IPS-NIHi11 (cell line): ENCODE results near the gene ANKS1B.

Experiments
- DNase-seq: peaks from one replicate; pipeline ENCODE4 v3.0.0; 2012; ENCODE audit warnings: mixed read lengths, low spot score

ANKS1B gene

DNA sequence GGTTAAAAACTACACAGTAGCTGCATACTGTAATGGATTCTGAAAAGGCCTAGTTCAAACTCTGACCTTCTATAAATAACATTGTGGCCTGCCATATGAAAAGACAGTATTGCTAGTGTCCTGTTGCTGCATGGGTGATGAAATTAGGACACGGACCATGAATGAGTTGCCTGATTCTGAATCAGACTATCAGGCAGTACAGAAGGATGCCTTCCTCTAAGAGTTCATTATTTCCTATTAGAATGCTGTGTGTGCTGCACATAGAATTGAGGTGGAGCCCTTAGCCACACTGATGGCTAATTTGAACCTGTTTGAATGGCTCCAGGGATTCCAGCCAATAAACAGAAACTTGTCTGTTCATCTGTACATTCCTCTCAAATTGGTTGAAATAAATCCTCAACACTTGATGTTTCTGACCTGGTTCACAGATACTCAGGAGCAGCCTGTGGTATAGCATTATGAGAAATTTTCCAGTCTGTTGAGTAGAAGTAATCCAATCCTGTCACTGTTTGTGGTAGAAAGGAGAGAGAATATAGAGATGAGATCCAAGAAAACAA lies 856.4 kb downstream of the ANKS1B start:
- DNase-seq: no peak

DNA sequence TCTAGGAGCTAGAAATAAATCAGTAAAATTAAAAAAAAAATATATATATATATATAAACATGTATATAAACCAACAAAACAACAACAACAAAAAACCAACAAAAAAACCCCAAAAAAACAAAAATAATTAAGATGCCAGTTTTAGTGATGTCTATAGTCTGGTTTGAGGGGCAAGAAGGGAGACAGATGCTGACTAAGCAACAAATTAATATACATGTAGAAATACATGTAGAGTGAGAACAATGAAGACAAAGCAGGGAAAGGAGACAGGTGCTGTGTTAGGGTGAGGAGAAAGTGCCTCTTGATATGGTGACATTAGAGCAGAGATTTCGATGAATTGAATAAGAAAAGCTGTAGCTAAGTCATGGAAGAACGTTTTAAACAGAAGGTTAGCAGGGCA lies 861.8 kb downstream of the ANKS1B start:
- no peak for DNase-seq

DNA sequence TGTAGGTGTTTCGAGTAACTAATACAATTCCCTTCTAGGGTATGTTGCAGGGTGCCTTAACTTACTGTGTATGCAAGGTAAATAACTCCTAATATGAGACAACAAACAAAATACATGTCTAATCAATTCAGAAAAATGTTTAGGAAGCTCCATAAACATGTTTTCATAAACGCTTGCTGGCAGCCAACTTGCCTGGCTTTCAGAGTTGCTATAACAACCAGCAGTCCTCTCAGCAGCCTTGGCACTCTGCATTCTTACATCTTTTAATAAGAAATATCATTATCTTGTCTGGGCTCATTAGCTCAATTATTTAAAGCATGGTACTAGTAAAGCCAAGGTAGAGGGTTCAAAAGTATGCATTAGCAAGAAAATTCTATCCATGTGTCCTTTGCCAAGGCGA lies 862.2 kb downstream of the ANKS1B start:
- DNase-seq: no peak

DNA sequence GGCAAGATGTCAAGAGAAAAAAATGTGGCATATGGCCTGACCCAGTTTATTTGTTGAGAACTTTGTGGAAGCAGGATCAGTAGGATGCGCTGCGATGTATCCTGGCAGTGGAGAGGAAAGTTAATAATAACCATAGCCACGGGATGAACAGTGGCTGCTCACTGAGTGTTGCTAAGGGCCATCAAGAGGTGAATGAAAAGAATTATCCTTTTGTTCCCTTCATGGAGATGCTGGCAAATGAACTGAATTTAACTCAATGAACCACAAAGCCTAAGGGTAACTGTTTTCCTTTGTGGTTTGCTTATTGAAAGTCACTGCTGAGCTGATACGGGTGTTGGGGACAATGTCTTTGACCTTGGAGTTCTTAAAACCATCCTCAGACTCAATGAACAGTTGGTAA lies 863.2 kb downstream of the ANKS1B start:
- no peak for DNase-seq

DNA sequence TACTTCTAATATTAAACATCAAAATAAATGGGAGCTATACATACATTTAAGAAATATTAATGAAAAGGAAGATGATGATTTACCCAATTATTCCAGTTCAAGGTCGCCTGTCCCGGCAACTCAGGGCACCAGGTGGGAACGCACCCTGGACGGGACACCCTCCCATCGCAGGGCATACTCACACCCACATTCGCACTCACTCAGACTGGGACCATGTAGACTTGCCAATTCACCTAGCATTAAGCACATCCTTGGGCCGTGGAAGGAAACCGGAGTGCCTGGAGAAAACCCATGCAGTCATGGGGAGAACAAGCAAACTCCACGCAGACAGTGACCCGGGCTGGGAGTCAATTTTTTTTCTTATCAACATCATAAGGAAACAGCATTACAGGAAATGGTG lies 864.8 kb downstream of the ANKS1B start:
- no peak for DNase-seq

DNA sequence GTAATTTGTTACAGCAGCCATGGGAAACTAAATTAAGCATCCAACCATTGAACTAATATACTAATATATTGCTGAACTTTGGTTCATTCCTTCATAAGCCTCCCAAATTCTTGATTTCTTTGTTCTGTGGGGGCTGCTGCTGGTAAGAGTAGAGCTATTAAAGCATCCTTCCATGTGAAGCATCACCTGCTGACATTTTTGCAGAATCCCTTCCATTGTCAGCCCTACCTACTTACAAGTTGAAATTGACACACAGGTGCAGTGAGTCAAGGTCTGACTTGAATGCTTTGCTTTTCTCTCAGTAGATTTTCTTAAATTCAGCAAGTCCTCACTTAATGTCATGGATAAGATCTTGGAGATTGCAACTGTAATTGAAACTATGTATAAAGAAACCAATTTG lies 865.3 kb downstream of the ANKS1B start:
- no peak for DNase-seq

DNA sequence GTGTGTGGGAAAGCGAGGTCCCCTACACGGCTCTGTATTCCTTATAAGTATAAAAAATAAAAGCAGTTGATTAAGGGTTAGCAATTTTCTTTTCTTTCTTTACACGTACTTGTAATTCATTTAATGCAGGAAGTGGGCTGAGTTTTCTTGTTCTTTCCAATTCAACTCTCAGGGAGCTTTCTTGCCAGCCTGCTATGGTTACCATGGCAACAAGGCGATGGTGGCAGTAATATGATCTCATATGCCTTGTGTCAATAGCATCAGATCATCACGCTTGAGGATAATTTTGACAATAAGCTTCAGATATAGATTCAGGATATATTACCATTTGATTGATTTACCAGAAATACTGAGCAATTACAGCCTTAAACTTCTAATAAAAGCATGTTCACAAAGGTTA lies 873.1 kb downstream of the ANKS1B start:
- DNase-seq: peak; percentile 25

DNA sequence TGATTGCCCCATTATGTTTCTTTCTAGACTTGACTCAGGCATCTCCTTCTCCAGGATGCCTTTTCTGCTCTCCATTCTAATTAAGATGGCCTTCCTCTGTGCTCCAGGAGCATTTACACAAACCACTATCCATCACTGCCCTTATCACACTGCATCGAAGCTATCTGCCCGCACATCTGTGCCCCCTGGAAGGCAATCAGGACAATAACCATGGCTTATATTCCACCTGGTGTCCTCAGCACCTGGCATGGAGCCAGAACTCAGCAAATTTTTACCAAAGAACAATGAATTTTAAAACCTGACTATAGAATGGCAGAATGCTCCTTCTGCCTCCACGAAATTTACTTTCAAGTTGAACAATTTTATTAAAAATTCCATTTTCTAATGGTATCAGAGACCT lies 873.9 kb downstream of the ANKS1B start:
- DNase-seq: no peak

DNA sequence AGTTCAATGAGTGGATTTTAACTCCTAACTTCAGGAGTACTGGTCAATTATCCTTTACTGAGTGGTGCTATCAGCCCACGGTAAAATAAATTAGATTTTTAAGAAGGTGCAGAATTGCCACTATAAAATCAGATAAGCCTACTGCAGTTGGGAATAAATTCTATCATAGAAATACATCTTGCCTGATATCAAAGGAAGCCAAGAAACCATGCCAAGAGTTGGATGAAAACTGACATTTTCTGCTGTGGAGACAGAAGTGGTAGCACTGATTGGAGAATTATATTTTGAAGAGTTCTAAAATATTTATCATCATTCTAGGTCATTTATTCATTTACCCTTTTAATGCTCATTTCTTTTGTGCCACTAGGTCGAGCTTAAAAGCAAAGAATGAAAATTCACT lies 874.5 kb downstream of the ANKS1B start:
- DNase-seq: no peak

DNA sequence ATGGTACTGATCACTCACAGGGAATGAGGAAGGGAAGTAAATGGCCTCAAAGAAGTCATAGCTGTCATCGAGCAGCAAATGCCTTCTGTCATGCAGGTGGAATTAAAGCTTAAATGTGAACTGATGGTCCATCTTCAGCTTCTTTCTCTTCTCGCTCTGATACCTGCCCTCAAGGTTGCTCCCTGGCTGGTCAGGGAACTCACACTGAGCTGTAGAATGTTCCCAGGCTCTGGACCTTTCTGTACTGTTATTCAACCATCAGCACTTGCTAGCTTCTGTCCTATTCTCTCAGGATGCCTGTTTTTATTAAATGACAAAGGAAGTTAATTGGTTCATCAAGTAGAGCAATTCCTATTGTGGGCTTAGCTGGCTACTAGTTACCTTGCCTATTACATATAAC lies 875.8 kb downstream of the ANKS1B start:
- DNase-seq: no peak

DNA sequence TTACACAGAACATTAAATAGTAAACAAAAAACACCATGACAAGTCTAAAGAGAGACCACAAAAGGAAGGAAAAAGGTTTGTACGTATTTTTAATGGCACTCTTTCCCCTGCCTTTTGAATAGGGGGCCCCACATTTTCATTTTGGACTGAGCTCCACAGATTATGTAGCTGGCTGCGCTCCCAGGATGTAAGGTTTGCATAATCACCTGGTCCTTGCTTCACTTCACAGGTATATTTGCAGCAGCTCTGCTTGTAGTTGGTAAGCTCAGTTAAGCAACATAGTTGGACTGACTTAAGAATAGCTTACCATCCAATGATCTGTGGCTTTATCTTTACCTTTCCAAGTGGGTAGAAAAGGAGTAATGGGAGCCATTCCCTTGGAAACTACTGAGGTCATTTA lies 885.0 kb downstream of the ANKS1B start:
- no peak for DNase-seq

DNA sequence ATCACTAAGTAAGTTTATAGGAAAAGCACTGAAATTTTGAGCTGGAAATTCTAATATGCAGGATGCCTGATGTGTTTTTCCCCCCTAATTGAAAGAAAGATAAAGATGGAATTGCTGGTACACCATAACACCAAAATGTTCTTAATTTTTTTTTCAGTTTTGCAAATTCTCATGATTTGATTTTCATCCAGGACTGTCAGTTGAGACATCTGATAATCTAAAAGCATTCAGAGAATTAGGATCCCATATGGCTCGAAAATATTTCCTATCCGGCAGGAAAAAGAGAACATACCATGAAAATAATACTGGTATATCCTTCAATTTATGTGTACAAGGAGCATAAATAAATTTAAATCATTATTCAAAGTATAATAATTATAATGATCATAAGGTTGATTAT lies 887.6 kb downstream of the ANKS1B start:
- DNase-seq: no peak

DNA sequence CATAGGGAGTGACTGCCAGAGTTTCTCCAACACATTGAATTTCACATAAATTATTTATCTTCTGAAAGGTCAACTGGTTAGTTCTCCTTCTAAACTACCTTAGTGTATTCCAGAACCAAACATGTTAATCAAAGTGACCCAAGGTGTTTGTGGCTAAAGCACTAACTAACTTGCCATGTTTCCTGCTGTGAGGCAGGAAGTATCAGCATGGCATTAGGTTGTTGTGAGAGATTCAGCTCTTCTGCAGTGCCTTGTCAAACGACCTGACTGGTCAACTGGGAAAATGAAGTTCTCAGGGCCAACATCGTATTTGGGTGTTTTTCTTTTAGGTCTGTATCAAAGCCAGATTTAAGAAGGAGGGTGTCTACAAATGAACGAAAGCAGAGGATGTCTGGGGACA lies 891.6 kb downstream of the ANKS1B start:
- DNase-seq: no peak

DNA sequence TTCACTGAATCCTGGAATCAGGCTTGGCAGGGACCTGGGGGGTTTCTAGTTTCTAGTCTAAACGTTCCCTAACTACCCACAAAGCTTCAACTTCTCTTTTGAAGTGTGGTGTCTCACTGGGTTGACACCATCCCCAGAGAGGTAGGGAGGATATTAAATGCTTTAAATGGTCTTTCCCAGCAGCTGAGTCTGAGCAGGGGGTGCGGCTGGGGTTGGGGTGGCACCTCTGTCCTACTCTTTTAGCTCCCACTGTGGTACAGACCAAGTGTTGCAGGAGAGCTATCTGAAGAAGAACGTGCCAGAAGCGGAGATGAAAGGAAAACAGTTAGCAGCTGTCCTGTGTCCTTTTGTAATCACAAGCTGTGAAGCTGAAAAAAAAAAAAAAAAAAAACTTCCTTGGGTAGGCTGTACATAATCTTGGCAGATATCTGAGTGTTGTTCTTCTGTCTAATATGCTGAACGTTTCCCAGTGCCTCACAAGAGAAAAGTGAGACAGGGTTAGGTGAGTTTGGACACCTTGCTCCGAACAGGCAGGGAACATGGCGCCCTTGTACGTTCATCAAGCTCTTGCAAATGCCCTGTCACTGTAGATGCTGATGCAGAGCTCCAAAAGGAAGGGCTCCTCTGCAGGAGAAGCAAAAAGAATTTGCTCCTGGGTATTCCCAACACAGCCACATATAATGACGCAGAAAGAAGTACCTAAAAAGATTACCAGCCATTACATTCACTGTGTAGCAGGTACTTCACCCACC lies 892.5 kb downstream of the ANKS1B start:
- no peak for DNase-seq

DNA sequence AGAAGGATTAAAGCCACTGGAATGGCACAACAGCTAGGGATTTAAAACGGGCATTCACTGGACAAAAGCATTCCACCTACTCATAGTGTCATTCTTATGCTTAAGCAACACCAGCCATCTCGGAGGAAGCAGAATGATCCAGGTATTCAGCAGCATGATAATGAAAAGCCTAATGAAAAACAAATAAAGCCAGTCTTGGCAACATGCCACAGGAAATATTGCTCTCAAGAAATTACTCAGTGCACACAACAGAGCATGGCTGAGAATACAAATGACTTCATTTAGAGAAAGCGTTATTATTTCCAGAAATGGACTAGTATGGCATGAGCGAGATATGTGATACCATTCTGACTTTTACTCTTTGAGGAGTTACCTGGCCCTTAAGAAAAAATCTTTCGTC lies 897.5 kb downstream of the ANKS1B start:
- DNase-seq: no peak

DNA sequence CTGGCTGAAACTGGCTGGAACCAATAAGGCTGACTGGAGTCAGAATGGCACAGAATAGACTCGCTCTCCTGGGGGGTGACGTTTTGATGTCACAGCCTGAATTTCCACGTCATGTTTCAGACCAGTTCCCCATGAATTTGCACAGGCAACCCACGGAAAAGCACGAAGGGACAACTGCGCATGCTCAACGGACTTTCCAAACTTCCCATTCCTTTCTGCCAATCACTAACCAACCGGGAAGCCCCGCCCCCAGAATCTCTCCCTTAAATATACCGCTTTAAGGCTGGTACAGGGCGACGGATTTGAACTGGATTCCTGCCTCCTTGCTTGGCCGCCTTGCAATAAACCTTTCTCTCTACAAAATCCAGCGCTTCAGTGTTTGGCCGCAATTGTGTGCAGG lies 904.9 kb downstream of the ANKS1B start:
- DNase-seq: no peak

DNA sequence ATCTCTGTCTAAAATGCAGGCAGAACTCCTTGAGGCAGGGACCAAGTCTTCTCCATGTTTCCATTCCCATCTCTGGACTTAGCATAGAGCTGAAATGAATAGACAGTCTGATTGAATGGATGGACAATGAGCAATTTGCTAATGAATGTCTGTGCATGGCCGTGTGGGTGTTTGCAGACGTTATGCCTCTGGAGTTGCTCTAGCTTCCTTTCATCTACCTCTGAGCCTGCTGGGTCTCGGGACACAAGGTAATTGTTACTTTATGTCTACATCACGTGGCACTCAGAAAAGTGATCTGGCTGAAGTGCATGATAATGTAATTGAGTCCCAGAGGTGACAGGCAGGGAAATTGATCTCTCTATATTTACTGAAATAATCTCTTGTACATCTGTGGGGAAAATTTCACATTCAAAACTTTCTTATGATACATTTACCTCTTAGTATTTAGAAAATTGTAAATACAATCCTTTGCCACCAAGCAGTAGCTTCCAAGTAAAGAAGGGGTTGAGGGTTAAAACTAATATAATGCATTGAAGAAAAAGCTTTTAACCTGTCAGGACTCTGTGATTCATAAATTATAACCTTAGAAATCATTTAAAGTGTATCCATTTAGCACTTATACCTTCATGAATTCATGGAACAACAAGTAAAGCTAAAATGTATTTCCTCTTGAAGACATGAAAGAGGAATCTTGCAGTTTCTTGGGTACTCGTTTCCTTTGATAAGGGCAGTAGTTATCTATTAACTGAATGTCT lies 915.6 kb downstream of the ANKS1B start:
- no peak for DNase-seq

DNA sequence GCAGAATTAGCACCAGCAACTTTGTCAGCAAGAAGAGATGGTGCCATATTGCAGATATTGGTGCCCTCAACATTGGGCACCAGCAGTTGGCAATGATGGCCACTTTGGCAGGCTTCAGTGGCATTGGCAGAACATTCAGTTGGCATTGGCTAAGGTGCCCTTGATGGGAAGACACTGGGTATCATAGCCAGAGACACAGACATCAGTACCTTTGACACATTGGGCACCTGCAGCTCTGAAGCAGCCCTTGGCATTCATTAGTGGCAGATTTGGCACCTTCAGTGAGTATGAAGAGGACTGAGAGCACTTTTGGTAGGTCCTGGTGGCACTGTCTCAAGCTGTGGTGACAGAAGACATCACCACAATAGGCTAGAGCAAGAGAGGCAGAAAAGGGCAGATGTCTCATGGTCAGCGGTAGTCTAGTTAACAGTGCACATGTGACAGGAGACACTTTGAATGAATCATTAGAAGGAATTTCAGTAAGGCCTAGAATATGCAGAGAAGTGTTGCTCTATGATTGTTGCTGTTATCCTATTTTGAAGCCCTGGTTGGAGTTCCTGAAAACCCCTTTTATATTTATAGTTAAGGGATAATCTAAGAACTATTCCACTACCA lies 917.5 kb downstream of the ANKS1B start:
- DNase-seq: no peak

DNA sequence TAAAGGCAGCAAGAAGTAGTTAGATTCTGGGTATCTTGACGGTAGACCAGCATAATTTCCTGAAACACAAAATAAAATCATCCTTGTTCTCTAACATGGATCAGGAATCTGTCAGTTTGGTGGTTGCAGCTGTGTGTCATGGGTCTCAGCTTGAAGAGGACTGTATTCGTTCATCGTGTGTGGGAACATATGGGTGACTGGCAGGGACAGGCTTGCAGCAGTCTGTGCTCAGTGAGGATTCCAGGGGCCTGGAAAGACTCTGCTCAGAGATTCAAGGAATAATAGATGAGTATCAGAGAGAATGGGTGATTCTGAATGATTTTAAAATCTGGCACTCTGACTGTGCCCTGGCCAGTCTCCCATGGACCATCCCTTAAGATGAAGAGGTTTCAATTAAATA lies 918.0 kb downstream of the ANKS1B start:
- no peak for DNase-seq

DNA sequence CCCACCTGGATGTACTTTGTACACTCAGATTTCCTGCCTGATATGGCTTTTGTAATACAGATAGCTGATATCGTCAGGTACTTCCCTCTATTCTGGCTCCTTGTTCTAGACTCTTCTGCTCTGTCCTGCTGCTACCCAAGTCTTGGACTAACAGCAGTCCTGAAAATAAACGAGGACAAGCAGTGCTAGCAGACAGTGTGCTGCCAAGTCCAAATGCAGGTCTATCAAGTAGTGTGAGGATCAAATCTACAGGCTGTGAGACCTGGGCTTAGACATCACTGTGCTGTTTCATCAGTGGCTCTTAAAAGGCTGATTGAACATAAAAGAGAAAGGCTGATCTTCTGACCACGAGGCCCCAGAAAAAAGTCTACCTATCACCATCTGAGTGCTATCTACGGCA lies 921.6 kb downstream of the ANKS1B start:
- DNase-seq: no peak

DNA sequence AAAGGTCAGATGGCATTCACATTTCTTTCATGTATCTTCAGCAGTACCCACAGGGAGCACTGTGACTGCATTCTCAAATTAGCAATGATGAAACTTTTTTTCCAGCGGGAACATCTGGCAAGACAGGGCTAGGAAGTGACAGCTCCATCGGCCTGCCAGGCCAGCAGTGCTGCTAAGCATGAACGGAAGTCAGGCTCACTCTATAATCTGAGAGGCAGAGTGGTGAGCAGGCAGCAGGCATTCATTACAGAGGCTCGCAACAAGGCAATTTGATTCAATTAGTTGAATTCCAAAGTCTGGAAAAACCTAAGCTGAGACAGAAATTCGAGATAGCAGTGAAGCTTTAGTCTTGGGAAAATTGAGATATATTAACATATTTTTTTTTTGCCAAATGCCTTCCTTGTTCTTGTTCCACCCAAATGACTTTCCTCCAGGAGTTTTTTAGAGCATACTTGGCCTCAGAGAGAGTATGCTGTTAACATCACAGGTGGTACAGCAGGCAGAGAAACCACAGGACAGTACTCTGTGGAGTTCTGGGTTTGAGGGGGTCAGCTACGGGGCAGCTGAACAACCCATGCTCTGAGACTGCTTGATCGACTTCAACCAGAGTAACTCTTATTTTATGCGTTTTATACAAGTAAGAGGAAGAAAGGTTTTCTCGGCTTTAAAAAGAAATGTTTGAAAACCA lies 924.8 kb downstream of the ANKS1B start:
- DNase-seq: peak; percentile 17

DNA sequence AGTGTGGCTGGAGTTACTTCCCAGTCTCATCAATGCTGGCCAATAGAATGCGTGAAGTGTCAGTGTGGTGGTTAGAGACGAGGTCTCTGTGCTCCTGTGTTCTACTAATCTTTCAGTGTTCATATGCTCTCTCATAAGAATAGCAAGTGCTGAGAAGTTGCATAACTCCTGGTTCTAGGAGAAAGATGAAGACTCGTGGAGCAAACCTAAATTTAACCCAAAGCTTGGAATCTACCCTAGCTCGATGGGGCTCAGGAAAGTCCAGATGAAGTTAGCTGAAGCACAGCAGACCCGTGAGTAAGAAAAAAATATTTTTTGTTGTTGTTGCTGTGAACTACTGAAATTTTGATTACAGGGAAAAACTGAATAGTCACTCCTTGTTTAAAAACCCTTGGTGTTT lies 927.1 kb downstream of the ANKS1B start:
- DNase-seq: no peak

DNA sequence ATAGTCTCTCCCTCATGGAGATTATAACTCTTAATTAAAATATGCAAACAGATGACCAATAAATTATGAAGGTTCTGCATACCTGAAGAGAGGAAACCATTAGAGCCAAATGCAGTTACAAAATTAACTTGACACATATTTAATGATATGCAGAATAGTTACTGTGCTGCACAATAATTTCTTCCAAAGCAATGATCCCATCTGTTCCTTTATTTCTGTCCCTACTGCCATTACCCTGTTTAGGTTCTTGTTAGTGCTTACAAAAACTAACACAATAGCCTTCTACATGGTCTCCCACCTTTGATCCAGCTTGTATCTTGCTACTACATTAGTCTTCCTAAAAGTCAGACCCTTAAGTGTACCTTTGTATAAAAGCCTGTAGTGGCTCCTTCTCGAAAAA lies 928.5 kb downstream of the ANKS1B start:
- no peak for DNase-seq
